Activated naive CD4-positive, alpha-beta T cell treated with anti-CD3 and anti-CD28 coated beads for 36 hours (primary cell): ENCODE results near the gene PRKAR2B. TPM values are rescaled to one million over a fixed set of nuclear protein-coding genes. Genes with fewer than 3 reads are reported as not detected.

Experiments used
- CTCF ChIA-PET: fragments of 350-600 bp; sonication (Branson Sonifier 250); formaldehyde crosslinking; loops from one replicate; lab custom pipeline; 2021; ENCODE audit warnings: antibody characterized with exemption; lab: Charles Lee
- DNase-seq: peaks from one replicate; pipeline ENCODE4 v3.0.0-alpha.2; 2020
- H3K27ac Mint-ChIP-seq: one replicate; pipeline ENCODE4 v1.8.0; 2021; ENCODE audit warnings: mild to moderate bottlenecking, mixed read lengths
- H3K27me3 Mint-ChIP-seq: one replicate; pipeline ENCODE4 v1.8.0; 2021; ENCODE audit warnings: low read depth, mixed read lengths
- H3K36me3 Mint-ChIP-seq: one replicate; pipeline ENCODE4 v1.8.0; 2021; ENCODE audit warnings: low read depth, mixed read lengths
- H3K4me1 Mint-ChIP-seq: one replicate; pipeline ENCODE4 v1.8.0; 2021; ENCODE audit warnings: low read depth, mixed read lengths
- H3K4me3 Mint-ChIP-seq: one replicate; pipeline ENCODE4 v1.8.0; 2021; ENCODE audit warnings: mild to moderate bottlenecking, moderate library complexity, mixed read lengths
- H3K9me3 Mint-ChIP-seq: one replicate; pipeline ENCODE4 v1.8.0; 2021; ENCODE audit warnings: mixed read lengths
- intact Hi-C: fragments of 100-400 bp; cut with micrococcal nuclease; formaldehyde crosslinking; loops from one replicate; pipeline ENCODE4 v1.15.1; 2023
- total RNA-seq, 2 experiments: library from RNA; stranded (reverse); gene quantifications; one replicate each; pipeline ENCODE4 v1.2.3, GENCODE V29; 2021

Gene PRKAR2B
- total RNA-seq, 2 experiments from 2014 or later: 1.5 TPM

DNA sequence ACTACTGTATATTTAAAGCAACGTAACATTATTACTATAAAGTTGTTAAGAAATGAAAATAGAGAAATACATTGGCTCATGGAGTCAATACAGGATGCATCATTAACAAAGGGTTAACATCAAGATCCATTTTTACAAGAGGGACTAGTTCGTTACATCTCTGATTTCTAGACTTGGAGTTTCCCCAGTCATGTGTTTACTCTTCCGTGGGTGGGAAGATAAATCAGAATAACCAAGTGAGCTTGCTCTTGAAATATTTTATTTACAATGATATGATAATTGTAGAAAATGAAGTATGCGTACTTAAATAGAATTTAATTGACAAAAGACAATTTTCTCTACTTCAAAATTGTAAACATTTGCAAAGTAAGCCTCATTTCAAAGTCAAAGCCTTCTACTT lies 1.0 kb upstream of the PRKAR2B start:
- no peak overlapping the region for H3K27ac Mint-ChIP-seq
- CTCF ChIA-PET: no interaction called here
- peaks cover 29% of the 10 kb centered on the region for H3K27me3 Mint-ChIP-seq
- no peak for DNase-seq
- intact Hi-C loops: loop anchor here (5.0 to 10.0 kb wide), 3 partner anchors 176 to 851 kb away; partner anchors contain the start of genes DLD and PIK3CG
- H3K9me3 Mint-ChIP-seq: no peaks in the 10 kb centered on the region
- peaks cover 9% of the 10 kb centered on the region for H3K4me1 Mint-ChIP-seq
- H3K36me3 Mint-ChIP-seq: peaks cover 2% of the 10 kb centered on the region
- peak overlapping the region; percentile 60 for H3K4me3 Mint-ChIP-seq

- H3K27me3 Mint-ChIP-seq: peaks cover 33% of the 10 kb centered on the region
- peaks cover 2% of the 10 kb centered on the region for H3K36me3 Mint-ChIP-seq
- DNase-seq: no peak
- no peak overlapping the region for H3K27ac Mint-ChIP-seq
- intact Hi-C loops: loop anchor here (2.0 to 10.0 kb wide), 4 partner anchors 83 to 851 kb away; partner anchors contain the start of genes DLD and PIK3CG
- CTCF ChIA-PET: no interaction called here
- peak overlapping the region; percentile 60 for H3K4me3 Mint-ChIP-seq
- peaks cover 9% of the 10 kb centered on the region for H3K4me1 Mint-ChIP-seq
- H3K9me3 Mint-ChIP-seq: no peaks in the 10 kb centered on the region
Measured at GRCh38 chr7:107043921-107044346, 571 bp upstream of the PRKAR2B start.

GRCh38 chr7:107045195-107045960 lies 873 bp downstream of the PRKAR2B start:
- no peaks in the 10 kb centered on the region for H3K9me3 Mint-ChIP-seq
- H3K4me1 Mint-ChIP-seq: peaks cover 5% of the 10 kb centered on the region
- H3K4me3 Mint-ChIP-seq: peak overlapping the region; percentile 82
- DNase-seq: no peak
- H3K27me3 Mint-ChIP-seq: peaks cover 36% of the 10 kb centered on the region
- intact Hi-C loops: loop anchor here (2.0 to 10.0 kb wide), 3 partner anchors 81 to 849 kb away; partner anchors contain the start of gene DLD
- H3K27ac Mint-ChIP-seq: no peak overlapping the region
- CTCF ChIA-PET: no interaction called here
- H3K36me3 Mint-ChIP-seq: peaks cover 2% of the 10 kb centered on the region

DNA sequence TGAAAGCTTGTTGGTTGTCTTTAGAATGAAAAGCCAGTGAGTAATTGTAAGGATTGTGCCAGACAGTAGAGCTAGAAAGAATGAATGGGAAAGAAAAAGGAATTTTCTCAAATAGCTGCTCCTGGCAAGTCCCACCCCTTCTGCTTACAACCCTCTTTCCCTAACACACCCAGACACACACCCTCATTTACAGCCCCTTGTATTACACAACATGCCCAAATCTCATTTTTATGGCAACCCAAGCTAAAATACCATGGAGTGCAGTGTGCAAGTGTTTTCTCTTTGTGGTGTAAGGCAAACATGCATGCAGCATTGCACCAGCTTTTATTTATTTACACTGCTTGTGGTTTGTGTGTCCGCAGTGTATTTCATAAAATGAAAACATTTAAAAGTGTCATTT lies 1.5 kb downstream of the PRKAR2B start:
- Mint-ChIP-seq H3K9me3 (no peaks in the 10 kb centered on the region), H3K4me1 (peaks cover 5% of the 10 kb centered on the region), H3K4me3 (peak overlapping the region; percentile 3), H3K27me3 (peaks cover 36% of the 10 kb centered on the region), H3K36me3 (peaks cover 2% of the 10 kb centered on the region), H3K27ac (no peak overlapping the region)
- intact Hi-C loops: loop anchor here (2.0 to 10.0 kb wide), 3 partner anchors 81 to 849 kb away; partner anchors contain the start of gene DLD
- CTCF ChIA-PET: interaction anchor here (0.6 kb wide), 1 partner anchor 613 kb away, joined by 4 read pairs; no protein-coding TSS in a partner anchor
- DNase-seq: no peak

GRCh38 chr7:107046491-107047259 lies 2.2 kb downstream of the PRKAR2B start:
- Mint-ChIP-seq H3K27me3 (peaks cover 36% of the 10 kb centered on the region), H3K4me3 (no peak overlapping the region), H3K9me3 (no peaks in the 10 kb centered on the region), H3K4me1 (peaks cover 8% of the 10 kb centered on the region), H3K27ac (no peak overlapping the region), H3K36me3 (peaks cover 2% of the 10 kb centered on the region)
- intact Hi-C loops: loop anchor here (5.0 to 10.0 kb wide), 2 partner anchors 101 to 848 kb away; partner anchors contain the start of gene DLD
- no peak for DNase-seq
- CTCF ChIA-PET: interaction anchor here (0.6 to 0.9 kb wide), 2 partner anchors 103 to 614 kb away, joined by 3 to 4 read pairs; no protein-coding TSS in a partner anchor

DNA sequence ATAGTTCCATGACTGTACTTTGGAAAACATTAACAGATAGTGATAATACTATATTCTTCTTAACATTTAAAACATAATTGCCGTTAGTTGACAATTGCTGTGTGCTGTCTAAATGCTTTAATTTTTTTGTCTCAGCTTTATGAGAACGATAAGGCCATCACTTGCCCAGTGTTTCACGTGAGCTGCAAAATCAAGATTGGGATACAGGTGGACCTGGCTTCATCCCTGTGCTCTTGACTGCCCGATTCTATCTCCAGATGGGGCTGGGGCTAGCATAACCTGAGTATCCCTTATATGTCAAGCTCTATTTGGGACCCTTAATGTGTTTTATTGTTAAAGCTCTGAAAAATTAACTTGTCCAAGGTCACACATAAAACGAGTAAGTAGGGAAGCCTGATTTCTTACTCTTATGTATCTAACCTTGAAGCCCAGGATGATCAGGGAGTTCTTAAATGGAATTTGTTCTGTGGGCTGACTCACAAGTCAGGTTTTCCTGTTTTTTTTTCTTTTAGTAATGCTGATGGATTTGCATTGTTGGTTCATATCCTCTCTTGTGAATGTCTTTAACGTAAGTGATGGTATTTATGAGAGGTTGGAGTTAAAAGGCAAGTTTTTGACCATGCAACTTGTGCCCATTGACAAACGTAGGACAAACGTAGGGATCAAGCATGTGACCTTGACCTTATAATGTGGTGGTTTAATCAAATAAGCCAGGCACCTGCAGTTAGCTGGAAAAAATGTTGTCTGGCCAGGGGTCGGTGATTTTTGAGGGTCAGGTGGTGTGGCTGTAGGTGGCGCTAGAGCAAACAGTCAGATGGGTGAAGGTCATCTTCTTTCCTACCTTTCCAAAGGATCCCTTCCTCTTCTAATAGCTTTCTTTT lies 3.6 kb downstream of the PRKAR2B start:
- H3K9me3 Mint-ChIP-seq: no peaks in the 10 kb centered on the region

DNA sequence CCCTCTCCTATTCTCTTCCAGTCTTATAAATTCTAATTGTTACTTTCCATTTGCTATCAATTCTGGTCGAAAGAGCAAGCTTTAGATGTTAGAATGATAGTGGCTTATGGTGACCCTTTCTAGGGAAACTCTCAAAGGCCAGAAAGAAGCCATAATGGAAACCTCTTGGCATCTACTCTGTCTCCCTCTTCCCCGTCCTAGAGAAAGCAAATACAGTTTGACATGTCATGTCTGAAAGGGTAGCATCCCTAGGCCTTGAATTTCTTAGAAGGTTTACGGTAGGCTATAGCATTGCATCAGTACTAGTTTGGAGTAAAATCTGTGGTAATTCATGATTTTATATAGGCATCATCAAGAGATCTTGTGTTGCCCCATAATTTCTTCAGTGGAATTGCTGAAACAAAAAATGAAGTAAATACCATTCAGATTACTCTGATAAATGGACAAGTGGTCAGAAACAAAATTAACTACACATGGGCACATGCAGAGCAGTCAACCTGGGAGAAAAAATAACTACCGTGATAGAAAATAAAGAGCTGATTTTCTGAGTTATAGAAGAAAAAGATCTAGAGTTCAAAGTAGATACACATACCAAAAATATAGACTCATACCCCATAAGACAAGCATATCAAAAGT lies 4.4 kb downstream of the PRKAR2B start:
- Mint-ChIP-seq H3K36me3 (peaks cover 2% of the 10 kb centered on the region), H3K4me1 (peaks cover 8% of the 10 kb centered on the region), H3K27ac (no peak overlapping the region), H3K9me3 (no peaks in the 10 kb centered on the region), H3K4me3 (no peak overlapping the region), H3K27me3 (peaks cover 36% of the 10 kb centered on the region)
- CTCF ChIA-PET: interaction anchor here (1.1 to 1.4 kb wide), 2 partner anchors 119 to 509 kb away, joined by 3 to 4 read pairs; partner anchors contain the start of gene HBP1
- DNase-seq: no peak
- intact Hi-C loops: loop anchor here (5.0 to 10.0 kb wide), 2 partner anchors 98 to 846 kb away; partner anchors contain the start of gene DLD

More for the DNA sequence above, 3.6 kb downstream of the PRKAR2B start:
- intact Hi-C loops: loop anchor here (5.0 to 10.0 kb wide), 2 partner anchors 99 to 847 kb away; partner anchors contain the start of gene DLD
- peaks cover 36% of the 10 kb centered on the region for H3K27me3 Mint-ChIP-seq
- H3K36me3 Mint-ChIP-seq: peaks cover 2% of the 10 kb centered on the region
- no peak for DNase-seq
- peaks cover 8% of the 10 kb centered on the region for H3K4me1 Mint-ChIP-seq
- H3K4me3 Mint-ChIP-seq: no peak overlapping the region
- CTCF ChIA-PET: interaction anchor here (0.6 to 1.4 kb wide), 6 partner anchors 10 to 905 kb away, joined by 3 to 5 read pairs (median 3); partner anchors contain the start of gene HBP1
- no peak overlapping the region for H3K27ac Mint-ChIP-seq

DNA sequence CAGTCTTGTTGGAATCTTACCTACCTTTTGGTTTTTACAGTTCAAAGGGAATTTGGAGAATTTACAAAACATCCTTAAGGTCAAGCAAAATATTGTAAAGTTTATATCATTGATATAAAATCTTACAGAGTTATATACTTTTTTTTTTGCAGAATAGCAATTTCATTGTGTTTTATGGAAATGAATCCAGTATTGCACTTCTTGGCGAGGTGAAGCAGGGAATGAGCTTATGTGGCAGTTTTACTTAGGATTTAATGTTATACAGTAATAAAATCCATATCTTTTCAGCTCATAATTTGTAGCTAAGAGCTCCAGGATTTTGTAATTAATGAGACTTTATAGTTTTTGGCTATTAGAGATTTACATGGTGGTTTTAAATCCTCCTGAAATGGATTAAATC lies 5.0 kb downstream of the PRKAR2B start:
- CTCF ChIA-PET: interaction anchor here (1.1 kb wide), 1 partner anchor 509 kb away, joined by 3 read pairs; no protein-coding TSS in a partner anchor

DNA sequence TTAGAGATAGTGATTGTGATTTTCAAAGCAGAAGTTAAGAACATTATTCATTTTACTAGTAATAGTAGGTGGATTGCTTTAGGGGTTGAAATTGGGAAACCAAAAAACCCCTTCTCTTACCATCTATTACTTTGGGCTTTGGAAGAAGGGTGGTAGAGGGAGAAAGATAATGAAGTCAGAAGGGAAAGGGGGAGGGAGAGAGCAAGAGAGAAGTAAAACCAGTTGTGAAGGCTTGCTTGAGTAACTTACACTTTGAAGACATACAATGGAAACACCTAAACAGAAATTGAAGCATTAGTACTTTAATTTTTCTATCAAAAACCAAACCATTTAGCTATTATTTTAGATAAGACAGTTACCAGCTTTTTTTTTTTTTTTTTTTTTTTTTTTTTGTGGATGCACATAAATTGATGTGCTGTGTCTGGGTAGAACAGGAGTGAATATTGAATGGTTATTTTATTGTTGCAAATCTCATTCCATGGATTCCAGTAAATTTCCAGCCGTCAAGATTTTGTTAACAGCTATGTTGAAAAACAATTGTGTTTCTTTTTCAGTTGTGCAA lies 5.5 kb downstream of the PRKAR2B start:
- Mint-ChIP-seq H3K4me3 (no peak overlapping the region), H3K9me3 (no peaks in the 10 kb centered on the region), H3K27me3 (peaks cover 36% of the 10 kb centered on the region), H3K4me1 (peaks cover 8% of the 10 kb centered on the region), H3K27ac (no peak overlapping the region), H3K36me3 (peaks cover 2% of the 10 kb centered on the region)
- CTCF ChIA-PET: no interaction called here
- no peak for DNase-seq
- intact Hi-C loops: loop anchor here (5.0 to 10.0 kb wide), 2 partner anchors 97 to 845 kb away; partner anchors contain the start of gene DLD

More for the DNA sequence above, 5.0 kb downstream of the PRKAR2B start:
- Mint-ChIP-seq H3K9me3 (no peaks in the 10 kb centered on the region), H3K4me1 (peaks cover 8% of the 10 kb centered on the region), H3K4me3 (no peak overlapping the region), H3K36me3 (peaks cover 2% of the 10 kb centered on the region), H3K27me3 (peaks cover 36% of the 10 kb centered on the region), H3K27ac (no peak overlapping the region)
- intact Hi-C loops: loop anchor here (5.0 to 10.0 kb wide), 2 partner anchors 98 to 845 kb away; partner anchors contain the start of gene DLD
- no peak for DNase-seq

- Mint-ChIP-seq H3K36me3 (peaks cover 2% of the 10 kb centered on the region), H3K4me1 (peaks cover 4% of the 10 kb centered on the region), H3K27me3 (peaks cover 23% of the 10 kb centered on the region), H3K4me3 (no peak overlapping the region), H3K27ac (no peak overlapping the region), H3K9me3 (peaks cover 3% of the 10 kb centered on the region)
- CTCF ChIA-PET: interaction anchor here (0.5 to 0.7 kb wide), 2 partner anchors 11 to 81 kb away, joined by 3 read pairs; no protein-coding TSS in a partner anchor
- no peak for DNase-seq
- intact Hi-C loops: no loop called here
Measured at GRCh38 chr7:107051376-107051775, 6.9 kb downstream of the PRKAR2B start.
